LNCaP clone FGC (cell line): Measurements from ENCODE around the gene ABHD13.

ENCODE experiments used
- DNase-seq: peaks from one replicate; pipeline ENCODE4 v3.0.0-alpha.2; 2011; ENCODE audit warnings: low read depth
- H3K4me3 ChIP-seq: 2 replicates; pipeline ENCODE4 v1.5.1; 2011; ENCODE audit warnings: mild to moderate bottlenecking, low read depth, low read length, control low read depth
- TF ChIP-seq, protein P1 (sequence below): IDR thresholded peaks from 2 replicates; pipeline ENCODE4 v1.5.1; 2012; ENCODE audit warnings: mild to moderate bottlenecking; ENCODE audit not compliant: control insufficient read depth, insufficient read depth; ENCODE audit errors: extremely low read depth

ABHD13 gene

DNA sequence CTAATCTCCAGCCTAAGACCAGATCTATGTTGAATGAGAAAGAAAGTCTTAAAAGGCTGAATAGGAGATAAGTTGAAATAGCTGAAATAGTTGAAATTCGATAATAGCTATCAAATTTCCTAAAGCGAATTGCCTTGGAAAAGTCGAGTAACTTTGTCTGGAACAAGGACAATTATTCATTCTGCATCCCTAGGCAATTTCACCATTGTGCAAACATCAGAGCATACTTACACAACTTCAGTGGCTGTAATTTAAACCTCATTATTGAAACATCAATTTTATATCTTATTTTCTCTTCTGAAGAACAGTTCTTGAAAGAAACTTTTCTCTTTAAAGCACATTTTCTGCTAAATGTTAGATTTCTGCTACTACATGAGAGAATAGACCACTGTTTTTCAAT lies 64.9 kb downstream of the ABHD13 start:
- no peak overlapping the region for H3K4me3 ChIP-seq
- DNase-seq: no peak
- TF ChIP-seq, protein P1, sequence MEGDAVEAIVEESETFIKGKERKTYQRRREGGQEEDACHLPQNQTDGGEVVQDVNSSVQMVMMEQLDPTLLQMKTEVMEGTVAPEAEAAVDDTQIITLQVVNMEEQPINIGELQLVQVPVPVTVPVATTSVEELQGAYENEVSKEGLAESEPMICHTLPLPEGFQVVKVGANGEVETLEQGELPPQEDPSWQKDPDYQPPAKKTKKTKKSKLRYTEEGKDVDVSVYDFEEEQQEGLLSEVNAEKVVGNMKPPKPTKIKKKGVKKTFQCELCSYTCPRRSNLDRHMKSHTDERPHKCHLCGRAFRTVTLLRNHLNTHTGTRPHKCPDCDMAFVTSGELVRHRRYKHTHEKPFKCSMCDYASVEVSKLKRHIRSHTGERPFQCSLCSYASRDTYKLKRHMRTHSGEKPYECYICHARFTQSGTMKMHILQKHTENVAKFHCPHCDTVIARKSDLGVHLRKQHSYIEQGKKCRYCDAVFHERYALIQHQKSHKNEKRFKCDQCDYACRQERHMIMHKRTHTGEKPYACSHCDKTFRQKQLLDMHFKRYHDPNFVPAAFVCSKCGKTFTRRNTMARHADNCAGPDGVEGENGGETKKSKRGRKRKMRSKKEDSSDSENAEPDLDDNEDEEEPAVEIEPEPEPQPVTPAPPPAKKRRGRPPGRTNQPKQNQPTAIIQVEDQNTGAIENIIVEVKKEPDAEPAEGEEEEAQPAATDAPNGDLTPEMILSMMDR: no peak
